ENCODE results near the gene EDC4. TPM values are rescaled to one million over a fixed set of nuclear protein-coding genes. Genes with fewer than 3 reads are reported as not detected.
A peak's percentile ranks its signal among the peaks of the same experiment; 100 is the strongest.

Gene EDC4
- polyA plus RNA-seq, 2 of the 4 experiments (the other 2 are of a cell fraction), result 21.0 to 54.9 TPM

- no peaks in the 10 kb centered on the region for H3K9me3 ChIP-seq
- TF ChIP-seq CBX8 (IDR thresholded peaks at IDR 0.05) (no peak), REST (IDR thresholded peaks at IDR 0.05) (0 out of 2 replicates have a peak, but pooled peaks have one; percentile 4), KDM5A (IDR thresholded peaks at IDR 0.05) (peak; percentile 67; the same call in 1 of the 2 replicates), NPAS2 (CRISPR knock-in tag; IDR thresholded peaks at IDR 0.05; ENCODE audit: borderline replicate concordance) (no peak), ESRRA (IDR thresholded peaks at IDR 0.05; ENCODE audit: borderline replicate concordance, low read length) (no peak), MAX (IDR thresholded peaks at IDR 0.05) (peak; percentile 82), FOXS1 (CRISPR knock-in tag; IDR thresholded peaks at IDR 0.05) (no peak), HOXB13 (CRISPR knock-in tag; IDR thresholded peaks at IDR 0.05; ENCODE audit: low read depth) (no peak), TP53 (CRISPR knock-in tag; IDR thresholded peaks at IDR 0.05) (no peak), RNF2 (IDR thresholded peaks at IDR 0.05; ENCODE audit: borderline replicate concordance, low read depth) (no peak), ATOH8 (CRISPR knock-in tag; IDR thresholded peaks at IDR 0.05; ENCODE audit: low read depth) (no peak), POLR2AphosphoS2 (conservative IDR thresholded peaks at IDR 0.05; ENCODE audit: low read length) (no peak), NFE2L2 (conservative IDR thresholded peaks at IDR 0.05; ENCODE audit: low read length) (no peak), MYC (IDR thresholded peaks at IDR 0.05; ENCODE audit: borderline replicate concordance, low read length) (peak; percentile 92), JUN (IDR thresholded peaks at IDR 0.05) (peak; percentile 77 to 88), EP300 (IDR thresholded peaks at IDR 0.05) (0 out of 5 replicates have a peak, but pooled peaks of 1 of the 2 experiments have one; percentile 11), E2F6 (IDR thresholded peaks at IDR 0.05; ENCODE audit: borderline replicate concordance, low read depth) (peak; percentile 46), ZNF302 (CRISPR knock-in tag; IDR thresholded peaks at IDR 0.05) (no peak), MAZ (IDR thresholded peaks at IDR 0.05; ENCODE audit: borderline replicate concordance, low read depth, low read length) (no peak), RFX5 (IDR thresholded peaks at IDR 0.05) (no peak), POLR2A (IDR thresholded peaks at IDR 0.05; ENCODE audit: low read length) (peak; percentile 68), ZFP36 (IDR thresholded peaks at IDR 0.05; ENCODE audit: borderline replicate concordance, partially characterized antibody) (no peak), GATA3 (IDR thresholded peaks at IDR 0.05; ENCODE audit: borderline replicate concordance) (0 out of 2 replicates have a peak, but pooled peaks have one; percentile 23), HMGXB4 (CRISPR knock-in tag; IDR thresholded peaks at IDR 0.05; ENCODE audit: borderline replicate concordance) (no peak), CHD4 (IDR thresholded peaks at IDR 0.05; ENCODE audit: borderline replicate concordance) (no peak), JUNB (IDR thresholded peaks at IDR 0.05) (no peak), BCL3 (IDR thresholded peaks at IDR 0.05) (0 out of 3 replicates have a peak, but pooled peaks have one; percentile 75), HES2 (IDR thresholded peaks at IDR 0.05) (no peak), RCOR1 (IDR thresholded peaks at IDR 0.05; ENCODE audit: low read depth, low read length) (no peak)
- WGBS (ENCODE audit: missing lambda C conversion rate), result 2% methylated on average over 19 of the region's 57 CpGs
- CTCF ChIA-PET, result interaction anchor here (0.6 to 4.1 kb wide), 4 partner anchors 30 to 65 kb away, joined by 3 to 38 read pairs (median 4); no protein-coding TSS in a partner anchor
- peak within 1 kb of the TSS; percentile 89 to 98 for H3K27ac ChIP-seq
- H3K4me1 ChIP-seq, result peaks cover 40% of the 10 kb centered on the region
- DNase-seq (ENCODE audit: low read depth in 1 of 2, low spot score in 1 of 2) (peak; percentile 93 to 96), ATAC-seq (peak; percentile 79 to 83), FAIRE-seq (no peak)
- H3K4me3 ChIP-seq, result peak within 1 kb of the TSS; percentile 93
- POLR2A ChIA-PET, result interaction anchor here (0.6 to 0.9 kb wide), 6 partner anchors 13 to 89 kb away, joined by 3 to 7 read pairs (median 4); partner anchors contain the start of genes PSKH1, RANBP10 and TSNAXIP1
- H3K4me2 ChIP-seq, result peak within 1 kb of the TSS; percentile 98
Measured at GRCh38 chr16:67846320-67847063, 26.4 kb upstream of the EDC4 start, which contains the start of gene NUTF2. Gene NUTF2, plus strand, starts transcription at chr16:67846933. Its CDS starts 18,198 bp downstream, at chr16:67865131.

Measured in A549 (cell line).